ENCODE results near the gene KLHL6. TPM values are rescaled to one million over a fixed set of nuclear protein-coding genes. Genes with fewer than 3 reads are reported as not detected.
"Not testable (repeated sequence)": the region's sequence is repeated elsewhere in the genome, so short reads cannot be mapped to it uniquely, and the experiment has no call there.

Gene KLHL6
- total RNA-seq, 4 donors from 2014 or later, result 2.1 to 4.5 (median 3.0) TPM

- Histone ChIP-seq H3K27me3 (no peaks in the 10 kb centered on the region), H3K4me1 (peaks cover 0 to 6% (median 0%) of the 10 kb centered on the region in 4 donors), H3K4me3 (no peak overlapping the region), H3K27ac (no peak overlapping the region), H3K9me3 (no peaks in the 10 kb centered on the region), H3K36me3 (no peaks in the 10 kb centered on the region)
- no peak for DNase-seq (ENCODE audit: low spot score in 2 of 2)
- TF ChIP-seq POLR2A (IDR thresholded peaks at IDR 0.05), result no peak
- no peak for TF ChIP-seq CTCF (IDR thresholded peaks at IDR 0.05)
- no peak for TF ChIP-seq EP300 (IDR thresholded peaks at IDR 0.05)
- WGBS, 2 donors, result 69 to 75% methylated on average over 3 of the region's 3 CpGs
Measured at GRCh38 chr3:183466575-183466974, 88.9 kb downstream of the KLHL6 start.

- H3K4me1 ChIP-seq; DNase-seq (ENCODE audit: low spot score in 2 of 2); H3K4me3 ChIP-seq; H3K9me3 ChIP-seq; H3K27me3 ChIP-seq; H3K36me3 ChIP-seq; H3K27ac ChIP-seq: not testable (repeated sequence)
- 79 to 81% methylated on average over 13 of the region's 13 CpGs for WGBS, 2 donors
Measured at GRCh38 chr3:183465710-183466109, 89.8 kb downstream of the KLHL6 start.

- Histone ChIP-seq H3K4me3 (no peak overlapping the region), H3K27me3 (no peaks in the 10 kb centered on the region), H3K36me3 (no peaks in the 10 kb centered on the region), H3K27ac (no peak overlapping the region), H3K4me1 (peaks cover 0 to 4% (median 0%) of the 10 kb centered on the region in 4 donors), H3K9me3 (no peaks in the 10 kb centered on the region)
- 74 to 84% methylated on average over 2 of the region's 2 CpGs for WGBS, 2 donors
- TF ChIP-seq CTCF (IDR thresholded peaks at IDR 0.05) (no peak), POLR2A (IDR thresholded peaks at IDR 0.05) (no peak), EP300 (IDR thresholded peaks at IDR 0.05) (no peak)
- no peak for DNase-seq (ENCODE audit: low spot score in 2 of 2)
Measured at GRCh38 chr3:183464480-183464879, 91.0 kb downstream of the KLHL6 start.

- H3K4me1 ChIP-seq, result peaks cover 0 to 14% (median 0%) of the 10 kb centered on the region in 4 donors
- no peak overlapping the region for H3K4me3 ChIP-seq
- H3K27ac ChIP-seq, result no peak overlapping the region
- TF ChIP-seq CTCF (IDR thresholded peaks at IDR 0.05) (no peak), POLR2A (IDR thresholded peaks at IDR 0.05) (no peak), EP300 (IDR thresholded peaks at IDR 0.05) (no peak)
- DNase-seq (ENCODE audit: low spot score in 2 of 2), result no peak
- WGBS, 2 donors, result 87 to 89% methylated on average over 7 of the region's 7 CpGs
- no peaks in the 10 kb centered on the region for H3K36me3 ChIP-seq
- no peaks in the 10 kb centered on the region for H3K9me3 ChIP-seq
- H3K27me3 ChIP-seq, result no peaks in the 10 kb centered on the region
Measured at GRCh38 chr3:183460081-183461055, 95.1 kb downstream of the KLHL6 start.

- Histone ChIP-seq H3K36me3 (peaks cover 0 to 13% (median 0%) of the 10 kb centered on the region in 3 donors), H3K4me3 (no peak overlapping the region), H3K27ac (peak overlapping the region in 3 of 4 donors; percentile 17 to 77 (median 57)), H3K9me3 (no peaks in the 10 kb centered on the region), H3K27me3 (no peaks in the 10 kb centered on the region), H3K4me1 (peaks cover 0 to 26% (median 0%) of the 10 kb centered on the region in 4 donors)
- TF ChIP-seq POLR2A (IDR thresholded peaks at IDR 0.05) (no peak), EP300 (IDR thresholded peaks at IDR 0.05) (peak in 1 of 2 donors; percentile 13), CTCF (IDR thresholded peaks at IDR 0.05) (no peak)
- 39 to 49% methylated on average over 5 of the region's 5 CpGs for WGBS, 2 donors
- no peak for DNase-seq (ENCODE audit: low spot score in 2 of 2)
Measured at GRCh38 chr3:183455089-183455488, 100.4 kb downstream of the KLHL6 start.

Data from tibial nerve (tissue), 4 donors.